B cell (primary cell): ENCODE data around the gene TNPO3. TPM values are rescaled to one million over a fixed set of nuclear protein-coding genes. Genes with fewer than 3 reads are reported as not detected.

Source experiments
- ATAC-seq: fragments of 200-7000 bp; cut with Tn5 transposase; one replicate; pipeline ENCODE4 v1.10.0; 2021; ENCODE audit warnings: low read depth, mild to moderate bottlenecking, moderate number of reproducible peaks, moderate library complexity
- CTCF ChIA-PET: fragments of 350-600 bp; sonication (Branson Sonifier 250); formaldehyde crosslinking; loops from one replicate; lab custom pipeline; 2021; ENCODE audit warnings: antibody characterized with exemption, inconsistent platforms; lab: Charles Lee
- POLR2A ChIA-PET: fragments of 350-600 bp; sonication (Branson Sonifier 250); formaldehyde crosslinking; loops from one replicate; lab custom pipeline; 2021; ENCODE audit warnings: antibody characterized with exemption; lab: Charles Lee
- DNase-seq: peaks from one replicate; pipeline ENCODE4 v3.0.0; 2013
- H2AFZ ChIP-seq: 2 replicates; pipeline ENCODE4 v1.6.1; 2012; ENCODE audit warnings: mild to moderate bottlenecking, low read depth, low read length; ENCODE audit not compliant: insufficient read depth, poor library complexity, severe bottlenecking
- H3K27ac ChIP-seq, 2 donors: 1 replicate in 1 of 2; 2 replicates in 1 of 2; pipeline ENCODE4 v1.5.1; 2012 to 2013; ENCODE audit warnings: low read length in 2 of 2, mild to moderate bottlenecking in 2 of 2, moderate library complexity in 1 of 2
- H3K27me3 ChIP-seq, 4 experiments: fragments of 200-600 bp in 1 of 4; sonication (generic) in 1 of 4; replicated peaks in 1 of 4; 1 replicate in 2 of 4; 2 replicates in 2 of 4; pipeline versions ENCODE4 v1.6.1 to v1.7.0; 2013 to 2016; ENCODE audit warnings: low read length in 3 of 4, mild to moderate bottlenecking in 2 of 4, mixed read lengths in 1 of 4, moderate library complexity in 1 of 4; ENCODE audit not compliant: insufficient read depth in 4 of 4, control insufficient read depth in 3 of 4; ENCODE audit errors: control extremely low read depth in 1 of 4
- H3K36me3 ChIP-seq, 2 experiments: replicated peaks in 1 of 2; 1 replicate in 1 of 2; 2 replicates in 1 of 2; pipeline versions ENCODE4 v1.6.1 to v1.7.1; 2013; ENCODE audit warnings: low read length in 1 of 2; ENCODE audit not compliant: insufficient read depth in 2 of 2, control insufficient read depth in 1 of 2; ENCODE audit errors: control extremely low read depth in 1 of 2, extremely low read depth in 1 of 2
- H3K4me1 ChIP-seq, 2 donors: fragments of 200-600 bp in 1 of 2; sonication (generic) in 1 of 2; 1 replicate in 1 of 2; 2 replicates in 1 of 2; pipeline versions ENCODE4 v1.5.1 to v1.6.1; 2013 to 2017; ENCODE audit warnings: low read length in 2 of 2; ENCODE audit not compliant: control insufficient read depth in 2 of 2, insufficient read depth in 2 of 2
- H3K4me2 ChIP-seq: replicated peaks from 2 replicates; pipeline ENCODE3; 2012; ENCODE audit warnings: mild to moderate bottlenecking, low read depth, low read length; ENCODE audit not compliant: poor library complexity, severe bottlenecking
- H3K4me3 ChIP-seq, 5 experiments: fragments of 200-600 bp in 1 of 5; sonication (generic) in 1 of 5; 1 replicate in 3 of 5; 2 replicates in 2 of 5; pipeline versions ENCODE4 v1.5.1 to v1.7.0; 2011 to 2016; ENCODE audit warnings: low read length in 4 of 5, mild to moderate bottlenecking in 4 of 5, low read depth in 2 of 5, control low read depth in 1 of 5, moderate library complexity in 1 of 5; ENCODE audit not compliant: insufficient read depth in 1 of 5; ENCODE audit errors: control extremely low read depth in 1 of 5, extremely low read depth in 1 of 5
- H3K79me2 ChIP-seq: fragments of 200-600 bp; sonication (generic); one replicate; pipeline ENCODE4 v1.6.0; 2016; ENCODE audit warnings: low read length; ENCODE audit not compliant: control insufficient read depth, insufficient read depth
- H3K9ac ChIP-seq: fragments of 200-600 bp; sonication (generic); 2 replicates; pipeline ENCODE4 v1.6.1; 2017; ENCODE audit warnings: mild to moderate bottlenecking, low read length, moderate library complexity
- H3K9me3 ChIP-seq, 3 donors: one replicate each; pipeline versions ENCODE4 v1.6.1 to v1.7.1; 2013; ENCODE audit warnings: low read length in 2 of 3; ENCODE audit not compliant: control insufficient read depth in 2 of 3, insufficient read depth in 1 of 3; ENCODE audit errors: control extremely low read depth in 1 of 3
- H4K20me1 ChIP-seq: 2 replicates; pipeline ENCODE4 v1.6.0; 2012; ENCODE audit warnings: mild to moderate bottlenecking, low read length; ENCODE audit not compliant: insufficient read depth, control insufficient read depth, poor library complexity, severe bottlenecking
- H3K27ac Mint-ChIP-seq: one replicate; pipeline ENCODE4 v1.8.0; 2021; ENCODE audit warnings: mixed read lengths
- H3K27me3 Mint-ChIP-seq: one replicate; pipeline ENCODE4 v1.8.0; 2021; ENCODE audit warnings: mixed read lengths
- H3K4me1 Mint-ChIP-seq: one replicate; pipeline ENCODE4 v1.8.0; 2021; ENCODE audit warnings: mixed read lengths
- H3K4me3 Mint-ChIP-seq: one replicate; pipeline ENCODE4 v1.8.0; 2021; ENCODE audit warnings: mixed read lengths
- H3K9me3 Mint-ChIP-seq: one replicate; pipeline ENCODE4 v1.8.0; 2022; ENCODE audit warnings: mixed read lengths; ENCODE audit not compliant: insufficient read depth
- EZH2 ChIP-seq: IDR thresholded peaks from 2 replicates; pipeline ENCODE4 v1.6.1; 2012; ENCODE audit warnings: borderline replicate concordance, low read depth, mild to moderate bottlenecking, moderate library complexity, low read length; ENCODE audit not compliant: insufficient read depth, poor library complexity, severe bottlenecking
- WGBS: methylation state at CpG from one replicate; pipeline ENCODE4 v1.1.5; 2013; ENCODE audit warnings: missing lambda C conversion rate; ENCODE audit not compliant: insufficient coverage; 5-methylcytosine and 5-hydroxymethylcytosine counted together
- intact Hi-C: fragments of 100-400 bp; cut with micrococcal nuclease; formaldehyde crosslinking; loops from one replicate; pipeline ENCODE4 v1.10.0; 2022
- polyA plus RNA-seq: library from polyadenylated mRNA; depleted of rRNA; stranded (reverse); fragments of >200 nt; gene quantifications from 2 replicates; pipeline ENCODE4 v1.2.3, GENCODE V29; 2012
- total RNA-seq, 2 donors: library from RNA; stranded (reverse); fragments of 120-200 nt in 1 of 2; gene quantifications; 1 replicate in 1 of 2; 2 replicates in 1 of 2; pipeline versions ENCODE4 v1.2.3 to v1.2.4, GENCODE V29; 2013 to 2022
- TF ChIP-seq, protein P1 (sequence below): fragments of 200-600 bp; IDR thresholded peaks from one replicate; pipeline ENCODE4 v1.8.0; 2022; ENCODE audit warnings: antibody characterized with exemption, mild to moderate bottlenecking

TNPO3 gene
- total and polyA plus RNA-seq, 2 donors (not counting 1 experiment from before 2014, with no cell fraction given), result 19.0 to 48.3 TPM

DNA sequence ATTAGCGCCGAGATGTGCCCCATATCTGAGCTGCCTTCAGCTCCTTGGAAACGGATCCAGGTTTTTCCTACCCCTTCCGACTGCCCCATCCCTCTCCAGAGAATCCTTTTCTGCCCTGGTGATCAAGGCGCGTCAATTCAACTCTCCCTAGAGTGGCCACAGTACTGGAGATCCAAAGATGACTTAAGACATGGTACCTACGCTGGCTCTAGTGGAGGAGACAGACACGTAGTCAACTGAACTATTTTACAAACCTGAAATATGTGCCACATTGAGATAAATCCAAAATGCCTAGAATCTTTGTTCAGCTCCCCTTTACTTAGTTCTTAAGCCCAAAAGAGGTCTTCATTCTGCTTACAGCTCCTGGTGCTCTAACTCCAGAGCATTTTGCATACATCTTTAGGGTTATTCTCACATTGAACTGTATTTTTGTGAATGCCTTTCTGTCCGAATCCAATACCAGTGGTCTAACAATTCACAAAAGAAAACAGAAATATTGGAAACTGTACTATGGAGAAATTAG, 444 bp upstream of the TNPO3 start:
- Histone ChIP-seq H3K79me2 (peaks cover 38% of the 10 kb centered on the region), H3K4me3 (peak overlapping the region; percentile 72 to 99 (median 92)), H3K9me3 (no peaks in the 10 kb centered on the region), H3K27ac (peak overlapping the region; percentile 90 to 96), H3K4me2 (peak overlapping the region; percentile 74), H2AFZ (peak overlapping the region; percentile 88), H3K9ac (peak overlapping the region; percentile 95), H3K4me1 (peaks cover 30 to 33% of the 10 kb centered on the region in 2 donors), H3K36me3 (peaks cover 0 to 3% of the 10 kb centered on the region in 2 experiments), H4K20me1 (peaks cover 21% of the 10 kb centered on the region), H3K27me3 (no peaks in the 10 kb centered on the region)
- DNase-seq (no peak), ATAC-seq (peak; percentile 6)
- POLR2A ChIA-PET, result interaction anchor here (0.6 to 2.2 kb wide), 3 partner anchors 13 to 317 kb away, joined by 3 to 6 read pairs (median 3); no protein-coding TSS in a partner anchor
- Mint-ChIP-seq H3K4me1 (peaks cover 40% of the 10 kb centered on the region), H3K9me3 (no peaks in the 10 kb centered on the region), H3K4me3 (peak overlapping the region; percentile 98), H3K27me3 (no peaks in the 10 kb centered on the region), H3K27ac (peak overlapping the region; percentile 99)
- intact Hi-C loops, result loop anchor here (2.0 to 10.0 kb wide), 5 partner anchors 35 to 91 kb away; partner anchors contain the start of gene TSPAN33
- no peak for TF ChIP-seq EZH2
- TF ChIP-seq, protein P1, sequence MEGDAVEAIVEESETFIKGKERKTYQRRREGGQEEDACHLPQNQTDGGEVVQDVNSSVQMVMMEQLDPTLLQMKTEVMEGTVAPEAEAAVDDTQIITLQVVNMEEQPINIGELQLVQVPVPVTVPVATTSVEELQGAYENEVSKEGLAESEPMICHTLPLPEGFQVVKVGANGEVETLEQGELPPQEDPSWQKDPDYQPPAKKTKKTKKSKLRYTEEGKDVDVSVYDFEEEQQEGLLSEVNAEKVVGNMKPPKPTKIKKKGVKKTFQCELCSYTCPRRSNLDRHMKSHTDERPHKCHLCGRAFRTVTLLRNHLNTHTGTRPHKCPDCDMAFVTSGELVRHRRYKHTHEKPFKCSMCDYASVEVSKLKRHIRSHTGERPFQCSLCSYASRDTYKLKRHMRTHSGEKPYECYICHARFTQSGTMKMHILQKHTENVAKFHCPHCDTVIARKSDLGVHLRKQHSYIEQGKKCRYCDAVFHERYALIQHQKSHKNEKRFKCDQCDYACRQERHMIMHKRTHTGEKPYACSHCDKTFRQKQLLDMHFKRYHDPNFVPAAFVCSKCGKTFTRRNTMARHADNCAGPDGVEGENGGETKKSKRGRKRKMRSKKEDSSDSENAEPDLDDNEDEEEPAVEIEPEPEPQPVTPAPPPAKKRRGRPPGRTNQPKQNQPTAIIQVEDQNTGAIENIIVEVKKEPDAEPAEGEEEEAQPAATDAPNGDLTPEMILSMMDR, result no peak
- WGBS, result 5% methylated on average over 7 of the region's 9 CpGs
- CTCF ChIA-PET, result interaction anchor here (1.0 to 1.7 kb wide), 9 partner anchors 12 to 192 kb away, joined by 3 to 15 read pairs (median 4); no protein-coding TSS in a partner anchor

DNA sequence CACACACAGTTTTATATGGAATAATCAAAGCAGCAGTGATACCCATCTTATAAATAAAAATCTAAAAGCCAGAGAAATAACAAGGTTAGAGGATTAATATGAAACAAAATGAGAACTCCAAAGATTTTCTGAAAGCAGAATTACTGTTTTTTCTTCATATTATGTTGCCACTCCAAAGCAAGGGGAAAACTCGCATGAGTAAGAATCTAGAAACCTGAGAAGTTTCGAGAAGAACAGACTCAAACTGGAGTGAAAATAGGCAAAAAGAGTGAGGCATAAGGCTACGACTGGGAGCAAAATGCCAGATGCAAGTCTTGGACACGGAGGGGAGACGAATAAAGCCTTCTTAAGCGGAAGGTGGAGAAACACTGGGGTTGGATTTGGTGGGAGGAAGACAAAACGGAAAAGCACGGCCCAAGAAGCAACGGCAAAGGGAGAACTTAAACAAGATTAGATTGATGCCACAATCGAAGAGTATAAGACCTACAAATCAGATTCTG, 923 bp downstream of the TNPO3 start:
- Histone ChIP-seq H3K36me3 (peaks cover 0 to 7% of the 10 kb centered on the region in 2 experiments), H3K9me3 (no peaks in the 10 kb centered on the region), H3K4me1 (peaks cover 31 to 33% of the 10 kb centered on the region in 2 donors), H3K27ac (peak overlapping the region; percentile 90 to 96), H3K79me2 (peaks cover 52% of the 10 kb centered on the region), H2AFZ (peak overlapping the region; percentile 88), H3K4me3 (peak overlapping the region; percentile 72 to 99 (median 92)), H3K9ac (peak overlapping the region; percentile 95), H3K4me2 (peak overlapping the region; percentile 74), H3K27me3 (no peaks in the 10 kb centered on the region), H4K20me1 (peaks cover 31% of the 10 kb centered on the region)
- WGBS, result under 1% methylated on average over 10 of the region's 10 CpGs
- ChIA-PET POLR2A (interaction anchor here (0.6 to 2.2 kb wide), 7 partner anchors 12 to 447 kb away, joined by 3 to 7 read pairs (median 4); partner anchors contain the start of gene IRF5), CTCF (interaction anchor here (0.8 to 1.7 kb wide), 10 partner anchors 10 to 157 kb away, joined by 3 to 15 read pairs (median 4); no protein-coding TSS in a partner anchor)
- ATAC-seq (no peak), DNase-seq (no peak)
- TF ChIP-seq, protein P1, result no peak
- TF ChIP-seq EZH2, result no peak
- no peaks in the 10 kb centered on the region for H3K27me3 Mint-ChIP-seq
- H3K9me3 Mint-ChIP-seq, result no peaks in the 10 kb centered on the region
- intact Hi-C loops, result loop anchor here (1.0 to 10.0 kb wide), 6 partner anchors 37 to 170 kb away; partner anchors contain the start of gene TSPAN33
- peaks cover 49% of the 10 kb centered on the region for H3K4me1 Mint-ChIP-seq
- peak overlapping the region; percentile 98 for H3K4me3 Mint-ChIP-seq
- H3K27ac Mint-ChIP-seq, result peak overlapping the region; percentile 99
